ENCODE data around the gene MAP3K20. TPM values are rescaled to one million over a fixed set of nuclear protein-coding genes. Genes with fewer than 3 reads are reported as not detected.

MAP3K20 gene
- total and polyA plus RNA-seq, 2 donors (not counting 3 experiments of a cell fraction or from before 2014, with no cell fraction given): 7.8 to 31.5 TPM

GRCh38 chr2:173221132-173221695 is 145.6 kb downstream of the MAP3K20 start:
- no peak for TF ChIP-seq CTCF (IDR thresholded peaks at IDR 0.05; ENCODE audit: extremely low read depth in 1 of 2, insufficient read depth in 1 of 2, low read depth in 1 of 2, low read length in 2 of 2)
- TF ChIP-seq EZH2 (IDR thresholded peaks at IDR 0.05; ENCODE audit: borderline replicate concordance, low read depth, low read length, severe bottlenecking): no peak
- no peak for TF ChIP-seq GATA2 (IDR thresholded peaks at IDR 0.05; ENCODE audit: insufficient read depth, insufficient read length, low read depth, low read length)
- TF ChIP-seq MYC (IDR thresholded peaks at IDR 0.05; ENCODE audit: low read depth, low read length): no peak
- no peak for TF ChIP-seq JUN (IDR thresholded peaks at IDR 0.05; ENCODE audit: borderline replicate concordance, insufficient read depth, insufficient read length, low read depth)
- no peak for TF ChIP-seq POLR2AphosphoS5 (IDR thresholded peaks at IDR 0.05; ENCODE audit: insufficient read depth, low read depth, low read length)
- no peak for TF ChIP-seq MAX (IDR thresholded peaks at IDR 0.05; ENCODE audit: insufficient read depth, insufficient read length)
- no peak overlapping the region for H3K27ac ChIP-seq (ENCODE audit: insufficient read depth, low read depth, low read length)
- no peaks in the 10 kb centered on the region for H3K4me1 ChIP-seq (ENCODE audit: control insufficient read depth, extremely low read depth, insufficient read depth, low read length)
- POLR2A ChIA-PET: no interaction called here
- dilution Hi-C loops (cut with MboI; ENCODE audit: extremely low pct_ligation_motif_present, low sequenced_read_pairs) (loop anchor here (25.0 kb wide), 1 partner anchor 209 kb away; no protein-coding TSS in a partner anchor), intact Hi-C loops (cut with micrococcal nuclease) (no loop called here)
- no TSS peak for BruUV-seq (replicated peaks)
- H3K79me2 ChIP-seq (ENCODE audit: control insufficient read depth, insufficient read depth, low read length): no peaks in the 10 kb centered on the region
- DNase-seq (ENCODE audit: low read depth, low spot score): no peak
- no peak overlapping the region for H2AFZ ChIP-seq (ENCODE audit: low read depth, low read length)
- no peaks in the 10 kb centered on the region for H3K9me1 ChIP-seq (replicated peaks; ENCODE audit: control insufficient read depth, extremely low read depth, insufficient read depth, low read length)
- H3K4me2 ChIP-seq (ENCODE audit: insufficient read depth, low read length): no peak overlapping the region
- no peaks in the 10 kb centered on the region for H3K9me3 ChIP-seq (replicated peaks; ENCODE audit: control insufficient read depth, insufficient read depth, low read length)
- H3K36me3 ChIP-seq (ENCODE audit: control insufficient read depth in 2 of 2, extremely low read depth in 1 of 2, insufficient read depth in 2 of 2, low read length in 2 of 2): no peaks in the 10 kb centered on the region
- CTCF ChIA-PET: interaction anchor here (17.1 kb wide), 1 partner anchor 194 kb away, joined by 493 read pairs; no protein-coding TSS in a partner anchor
- FAIRE-seq: no peak
- H4K20me1 ChIP-seq (replicated peaks; ENCODE audit: control insufficient read depth, extremely low read depth, insufficient read depth, low read length): no peaks in the 10 kb centered on the region
- H3K4me3 ChIP-seq (replicated peaks in 1 of 3; ENCODE audit: insufficient read depth in 1 of 3, low read depth in 1 of 3, low read length in 3 of 3): no peak overlapping the region
- no peak overlapping the region for H3K9ac ChIP-seq (replicated peaks; ENCODE audit: extremely low read depth, insufficient read depth, low read length)
- no peaks in the 10 kb centered on the region for H3K27me3 ChIP-seq (ENCODE audit: control insufficient read depth in 2 of 2, insufficient read depth in 2 of 2, low read length in 2 of 2)
